Gastrocnemius medialis (tissue), 4 donors: Measurements from ENCODE around the gene WNT16. TPM values are rescaled to one million over a fixed set of nuclear protein-coding genes. Genes with fewer than 3 reads are reported as not detected.
"Not testable (repeated sequence)": the region's sequence is repeated elsewhere in the genome, so short reads cannot be mapped to it uniquely, and the experiment has no call there.

Experiments
- ATAC-seq, 2 donors: fragments of 150-250 bp; one replicate each; pipeline ENCODE4 v1.9.1; 2016
- DNase-seq, 2 donors: peaks; one replicate each; pipeline ENCODE4 v3.0.0-alpha.2; 2019
- H3K27ac ChIP-seq, 4 donors: fragments of 200-600 bp; sonication (generic); 1 replicate in 1 of 4; 2 replicates in 3 of 4; pipeline ENCODE4 v1.5.1; 2016 to 2018; ENCODE audit warnings: mild to moderate bottlenecking in 2 of 4, moderate library complexity in 1 of 4
- H3K27me3 ChIP-seq, 3 donors: fragments of 200-600 bp; sonication (generic) in 2 of 3; 1 replicate in 1 of 3; 2 replicates in 2 of 3; pipeline versions ENCODE4 v1.5.1 to v1.6.0; 2016 to 2019; ENCODE audit warnings: mild to moderate bottlenecking in 1 of 3, moderate library complexity in 1 of 3
- H3K36me3 ChIP-seq, 2 donors: fragments of 200-600 bp; sonication (generic) in 1 of 2; one replicate each; pipeline ENCODE4 v1.5.1; 2017 to 2018
- H3K4me1 ChIP-seq, 2 donors: fragments of 200-600 bp; sonication (generic) in 1 of 2; one replicate each; pipeline ENCODE4 v1.5.1; 2016 to 2017; ENCODE audit warnings: mild to moderate bottlenecking in 2 of 2
- H3K4me3 ChIP-seq, 4 donors: fragments of 200-600 bp; sonication (generic) in 3 of 4; 1 replicate in 1 of 4; 2 replicates in 3 of 4; pipeline ENCODE4 v1.5.1; 2016 to 2019; ENCODE audit warnings: mild to moderate bottlenecking in 2 of 4
- H3K9me3 ChIP-seq, 3 donors: fragments of 200-600 bp; sonication (generic) in 2 of 3; 1 replicate in 1 of 3; 2 replicates in 2 of 3; pipeline ENCODE4 v1.5.1; 2016 to 2019
- CTCF ChIP-seq, 5 experiments: fragments of 450-650 bp in 3 of 5; fragments of 200-600 bp in 2 of 5; sonication (generic) in 2 of 5; IDR thresholded peaks in 4 of 5; conservative IDR thresholded peaks in 1 of 5; 1 replicate in 4 of 5; 2 replicates in 1 of 5; pipeline ENCODE4 v1.5.1; 2016 to 2019; ENCODE audit warnings: antibody characterized with exemption in 5 of 5, mild to moderate bottlenecking in 3 of 5, moderate library complexity in 3 of 5
- POLR2A ChIP-seq, 2 donors: fragments of 450-650 bp; IDR thresholded peaks; one replicate each; pipeline ENCODE4 v1.6.1; 2017; ENCODE audit warnings: antibody characterized with exemption in 2 of 2, mild to moderate bottlenecking in 2 of 2, moderate library complexity in 2 of 2
- in situ Hi-C, 4 donors: fragments of 200-750 bp; cut with MboI; loops; one replicate each; pipeline versions ENCODE4 v1.15.0 to v1.8.0; 2017; ENCODE audit warnings: low sequenced_read_pairs in 4 of 4
- intact Hi-C: fragments of 100-400 bp; cut with DNase I; formaldehyde crosslinking; loops from one replicate; pipeline ENCODE4 v1.15.1; 2023; ENCODE audit warnings: low total_unique reads
- total RNA-seq, 4 donors: library from RNA; depleted of rRNA; stranded (reverse); fragments of >200 nt; gene quantifications; one replicate each; pipeline versions ENCODE4 v1.1.0 to v1.2.3, GENCODE V29; 2016

The WNT16 gene
- total RNA-seq, 4 donors from 2014 or later: 1.5 TPM; not detected in 3

DNA sequence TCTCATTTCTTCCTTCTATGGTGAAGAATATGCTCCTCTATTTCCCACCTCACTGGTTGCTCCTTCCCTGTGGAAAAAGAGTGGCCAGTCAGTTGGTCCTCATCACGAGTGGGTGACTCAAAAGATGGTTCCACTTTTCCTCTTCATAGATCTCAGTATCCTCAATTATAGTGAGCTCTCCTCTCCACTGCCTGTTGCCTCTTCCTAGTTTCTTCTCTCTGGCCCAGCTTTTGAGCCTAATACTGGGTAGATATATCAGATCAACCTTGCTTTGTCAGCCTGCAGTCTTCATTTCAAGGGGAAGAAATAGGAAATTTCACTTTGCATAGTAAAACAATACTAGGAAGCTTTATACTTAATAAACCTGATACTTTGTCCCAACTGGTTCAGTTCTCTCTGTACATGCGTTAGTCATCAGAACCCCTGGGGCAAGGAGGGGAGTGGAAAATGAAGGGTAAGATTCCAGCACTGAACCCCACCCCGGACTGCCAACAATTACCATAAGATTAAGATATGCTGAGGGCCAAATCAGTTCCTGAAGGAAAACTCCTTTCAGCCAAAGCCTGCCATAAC, 15.5 kb upstream of the WNT16 start:
- H3K27me3 ChIP-seq: no peaks in the 10 kb centered on the region
- H3K4me1 ChIP-seq: no peaks in the 10 kb centered on the region
- intact Hi-C loops: no loop called here
- ATAC-seq: peak in 1 of 2 donors; percentile 42
- H3K36me3 ChIP-seq: no peaks in the 10 kb centered on the region
- H3K27ac ChIP-seq: no peak overlapping the region
- no peak overlapping the region for H3K4me3 ChIP-seq
- TF ChIP-seq CTCF (IDR thresholded peaks at IDR 0.05 in 4 of 5, conservative IDR thresholded peaks at IDR 0.05 in 1 of 5) (no peak), POLR2A (IDR thresholded peaks at IDR 0.05) (no peak)
- no peak for DNase-seq
- in situ Hi-C loops: no loop called here
- H3K9me3 ChIP-seq: no peaks in the 10 kb centered on the region

DNA sequence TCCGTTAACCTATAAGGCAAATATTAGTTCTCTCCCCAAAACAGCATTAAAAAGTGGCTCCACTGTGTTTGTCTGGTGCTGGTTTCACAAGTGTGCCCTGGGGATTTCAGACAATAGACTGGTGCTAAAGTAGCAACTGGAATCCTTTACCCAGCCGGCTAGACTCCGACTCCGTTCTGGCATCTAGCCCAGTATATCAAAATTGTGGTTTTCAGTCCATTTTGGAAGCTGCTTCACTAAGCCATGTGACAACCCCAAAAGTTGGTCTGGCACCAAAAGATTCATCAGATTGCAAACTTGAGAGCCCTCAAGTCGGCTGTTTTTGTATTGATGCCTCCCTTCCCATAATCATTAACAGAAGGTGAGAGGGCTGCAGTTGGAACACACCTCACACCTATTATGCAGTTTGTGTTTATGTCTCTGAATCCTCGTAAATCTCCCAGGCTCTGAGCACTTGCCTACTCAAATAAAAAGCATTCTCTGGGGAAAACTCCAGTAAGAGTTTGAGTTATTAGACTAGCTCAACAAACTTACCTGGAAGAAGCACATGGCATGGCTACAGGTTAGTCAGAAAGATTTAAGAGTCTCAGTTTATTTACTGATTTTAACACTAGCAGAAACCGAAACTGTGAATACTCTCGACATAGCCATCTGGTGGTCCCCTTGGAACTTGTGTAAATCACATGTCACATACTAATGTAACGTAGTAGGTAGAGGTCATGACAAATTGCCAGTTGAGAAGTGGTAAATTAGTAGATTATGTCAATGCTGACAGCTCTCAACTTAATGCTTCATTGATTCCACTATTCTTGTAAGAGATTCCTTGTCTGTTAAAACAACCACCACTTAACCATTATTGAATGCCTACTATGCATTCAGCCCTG, 14.8 kb upstream of the WNT16 start:
- in situ Hi-C loops (no loop called here), intact Hi-C loops (no loop called here)
- Histone ChIP-seq H3K4me1 (no peaks in the 10 kb centered on the region), H3K27me3 (no peaks in the 10 kb centered on the region), H3K27ac (no peak overlapping the region), H3K36me3 (no peaks in the 10 kb centered on the region), H3K4me3 (no peak overlapping the region), H3K9me3 (no peaks in the 10 kb centered on the region)
- TF ChIP-seq POLR2A (IDR thresholded peaks at IDR 0.05) (no peak), CTCF (IDR thresholded peaks at IDR 0.05 in 4 of 5, conservative IDR thresholded peaks at IDR 0.05 in 1 of 5) (no peak)
- ATAC-seq: no peak
- DNase-seq: no peak

DNA sequence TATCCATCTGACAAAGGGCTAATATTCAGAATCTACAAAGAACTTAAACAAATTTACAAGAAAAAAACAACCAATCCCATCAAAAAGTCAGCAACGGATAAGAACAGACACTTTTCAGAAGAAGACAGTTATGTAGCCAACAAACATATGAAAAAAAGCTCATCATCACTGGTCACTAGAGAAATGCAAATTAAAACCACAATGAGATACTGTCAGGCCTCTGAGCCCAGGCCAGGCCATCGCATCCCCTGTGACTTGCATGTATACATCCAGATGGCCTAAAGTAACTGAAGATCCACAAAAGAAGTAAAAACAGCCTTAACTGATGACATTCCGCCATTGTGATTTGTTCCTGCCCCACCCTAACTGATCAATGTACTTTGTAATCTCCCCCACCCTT, 13.6 kb upstream of the WNT16 start:
- H3K4me3 ChIP-seq, H3K4me1 ChIP-seq, DNase-seq, H3K9me3 ChIP-seq, H3K27ac ChIP-seq, intact Hi-C loops, ATAC-seq, H3K27me3 ChIP-seq, in situ Hi-C loops, H3K36me3 ChIP-seq: not testable (repeated sequence)

- Histone ChIP-seq H3K27me3 (no peaks in the 10 kb centered on the region), H3K4me1 (no peaks in the 10 kb centered on the region), H3K4me3 (no peak overlapping the region), H3K9me3 (no peaks in the 10 kb centered on the region), H3K36me3 (no peaks in the 10 kb centered on the region), H3K27ac (no peak overlapping the region)
- intact Hi-C loops (no loop called here), in situ Hi-C loops (no loop called here)
- ATAC-seq (no peak), DNase-seq (no peak)
- TF ChIP-seq CTCF (IDR thresholded peaks at IDR 0.05 in 4 of 5, conservative IDR thresholded peaks at IDR 0.05 in 1 of 5): no peak
- no peak for TF ChIP-seq POLR2A (IDR thresholded peaks at IDR 0.05)
Observed at GRCh38 chr7:121322460-121322859, 6.3 kb upstream of the WNT16 start.

DNA sequence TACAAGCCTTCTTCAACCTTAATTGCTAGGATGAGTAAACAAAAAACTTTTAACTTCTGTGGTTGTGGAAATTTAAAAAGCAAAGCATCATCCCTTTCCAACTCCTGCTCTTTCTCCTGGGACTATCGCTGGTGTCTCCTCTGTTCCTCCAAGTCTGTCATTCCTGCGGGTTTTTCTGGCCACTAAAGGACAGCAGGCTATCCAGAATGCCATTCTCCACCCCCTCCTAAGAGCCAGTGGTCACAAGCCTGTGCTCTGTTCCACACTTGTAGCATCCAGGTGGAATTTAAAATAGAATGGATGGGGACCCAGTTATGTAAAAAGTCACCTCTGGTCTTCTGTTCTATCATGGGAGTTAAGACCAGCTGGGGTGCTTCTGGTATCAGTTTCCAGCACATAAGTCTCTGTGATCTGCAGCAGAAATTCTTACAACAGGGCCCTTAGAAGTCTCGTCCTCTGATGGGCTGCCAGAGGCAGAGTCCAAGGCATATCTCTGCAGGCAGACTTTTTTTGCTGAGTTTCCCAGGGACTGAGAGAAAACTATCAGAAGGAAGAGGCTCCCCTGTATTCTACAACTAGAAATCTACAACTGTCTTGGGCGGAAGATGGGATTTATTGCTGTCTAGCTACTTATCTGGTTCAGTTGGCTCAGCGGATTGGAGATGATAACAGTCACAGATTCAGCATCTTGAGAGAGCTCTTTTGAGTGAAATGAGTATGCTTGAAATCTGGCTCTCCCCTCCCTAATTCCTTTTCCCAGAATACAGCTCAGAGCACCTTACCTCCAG, 5.1 kb upstream of the WNT16 start:
- Histone ChIP-seq H3K36me3 (no peaks in the 10 kb centered on the region), H3K4me3 (no peak overlapping the region), H3K27me3 (peaks cover 4 to 10% (median 8%) of the 10 kb centered on the region in 3 donors), H3K9me3 (no peaks in the 10 kb centered on the region), H3K27ac (no peak overlapping the region), H3K4me1 (no peaks in the 10 kb centered on the region)
- intact Hi-C loops: no loop called here
- in situ Hi-C loops: no loop called here
- no peak for DNase-seq
- peak in 1 of 2 donors; percentile 30 for ATAC-seq
- TF ChIP-seq CTCF (IDR thresholded peaks at IDR 0.05 in 4 of 5, conservative IDR thresholded peaks at IDR 0.05 in 1 of 5) (no peak), POLR2A (IDR thresholded peaks at IDR 0.05) (no peak)
